Measurements from ENCODE around the gene ZBTB7C.
A peak's percentile ranks its signal among the peaks of the same experiment; 100 is the strongest.

Gene ZBTB7C

DNA sequence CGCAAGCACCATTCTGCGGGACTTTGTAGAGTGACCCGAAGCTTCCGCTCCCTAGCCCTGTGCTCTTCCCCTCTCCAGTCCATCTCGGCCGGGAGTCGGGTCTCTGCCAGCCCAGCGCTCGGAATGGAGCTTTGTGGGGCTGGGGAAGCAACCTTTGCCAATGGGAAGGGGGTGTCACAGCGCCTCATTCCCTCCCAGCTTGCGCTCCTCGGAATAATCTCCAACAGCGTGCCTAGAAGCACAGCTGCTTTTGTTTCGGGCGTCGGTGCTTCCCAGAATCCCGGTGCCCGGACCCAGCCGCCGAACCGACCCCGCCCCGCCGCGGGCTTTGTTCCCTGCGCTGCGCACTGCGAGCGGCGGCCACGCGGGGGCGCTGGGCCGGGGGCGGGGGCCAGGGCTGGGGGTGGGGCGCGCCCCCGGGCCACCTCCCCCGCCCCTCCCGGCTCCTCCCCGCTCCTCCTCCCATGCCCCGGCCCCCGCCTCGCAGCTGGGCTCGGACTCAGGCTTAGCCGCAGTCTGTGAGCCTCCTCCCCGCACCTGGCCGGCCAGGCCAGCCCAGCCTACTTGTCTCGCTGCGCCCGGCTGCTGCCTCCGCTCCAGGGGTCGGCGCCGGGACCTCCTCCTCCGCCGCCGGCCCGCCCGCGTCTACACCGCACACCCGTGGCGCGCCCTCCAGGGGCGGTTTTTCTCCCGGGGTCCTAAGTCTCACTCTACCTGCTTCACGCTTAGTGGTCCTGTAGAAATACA is 401.1 kb downstream of the ZBTB7C start (continued):
- TF ChIP-seq, protein P1, sequence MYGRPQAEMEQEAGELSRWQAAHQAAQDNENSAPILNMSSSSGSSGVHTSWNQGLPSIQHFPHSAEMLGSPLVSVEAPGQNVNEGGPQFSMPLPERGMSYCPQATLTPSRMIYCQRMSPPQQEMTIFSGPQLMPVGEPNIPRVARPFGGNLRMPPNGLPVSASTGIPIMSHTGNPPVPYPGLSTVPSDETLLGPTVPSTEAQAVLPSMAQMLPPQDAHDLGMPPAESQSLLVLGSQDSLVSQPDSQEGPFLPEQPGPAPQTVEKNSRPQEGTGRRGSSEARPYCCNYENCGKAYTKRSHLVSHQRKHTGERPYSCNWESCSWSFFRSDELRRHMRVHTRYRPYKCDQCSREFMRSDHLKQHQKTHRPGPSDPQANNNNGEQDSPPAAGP (tag by site-specific recombination; IDR thresholded peaks at IDR 0.05), result 0 out of 2 replicates have a peak, but pooled peaks have one; percentile 26
- no peak for TF ChIP-seq ZNF645 (tag by site-specific recombination; IDR thresholded peaks at IDR 0.05)
- peak; percentile 88 for TF ChIP-seq GLIS1 (tag by site-specific recombination; IDR thresholded peaks at IDR 0.05)
- TF ChIP-seq TRIM28 (IDR thresholded peaks at IDR 0.05; ENCODE audit: borderline replicate concordance, low read length), result no peak
- TF ChIP-seq MYNN (tag by site-specific recombination; IDR thresholded peaks at IDR 0.05; ENCODE audit: borderline replicate concordance), result no peak
- TF ChIP-seq ZNF585B (tag by site-specific recombination; IDR thresholded peaks at IDR 0.05), result no peak
- TF ChIP-seq, protein P2, sequence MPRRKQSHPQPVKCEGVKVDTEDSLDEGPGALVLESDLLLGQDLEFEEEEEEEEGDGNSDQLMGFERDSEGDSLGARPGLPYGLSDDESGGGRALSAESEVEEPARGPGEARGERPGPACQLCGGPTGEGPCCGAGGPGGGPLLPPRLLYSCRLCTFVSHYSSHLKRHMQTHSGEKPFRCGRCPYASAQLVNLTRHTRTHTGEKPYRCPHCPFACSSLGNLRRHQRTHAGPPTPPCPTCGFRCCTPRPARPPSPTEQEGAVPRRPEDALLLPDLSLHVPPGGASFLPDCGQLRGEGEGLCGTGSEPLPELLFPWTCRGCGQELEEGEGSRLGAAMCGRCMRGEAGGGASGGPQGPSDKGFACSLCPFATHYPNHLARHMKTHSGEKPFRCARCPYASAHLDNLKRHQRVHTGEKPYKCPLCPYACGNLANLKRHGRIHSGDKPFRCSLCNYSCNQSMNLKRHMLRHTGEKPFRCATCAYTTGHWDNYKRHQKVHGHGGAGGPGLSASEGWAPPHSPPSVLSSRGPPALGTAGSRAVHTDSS (tag by site-specific recombination; IDR thresholded peaks at IDR 0.05), result no peak
- TF ChIP-seq, protein P3, sequence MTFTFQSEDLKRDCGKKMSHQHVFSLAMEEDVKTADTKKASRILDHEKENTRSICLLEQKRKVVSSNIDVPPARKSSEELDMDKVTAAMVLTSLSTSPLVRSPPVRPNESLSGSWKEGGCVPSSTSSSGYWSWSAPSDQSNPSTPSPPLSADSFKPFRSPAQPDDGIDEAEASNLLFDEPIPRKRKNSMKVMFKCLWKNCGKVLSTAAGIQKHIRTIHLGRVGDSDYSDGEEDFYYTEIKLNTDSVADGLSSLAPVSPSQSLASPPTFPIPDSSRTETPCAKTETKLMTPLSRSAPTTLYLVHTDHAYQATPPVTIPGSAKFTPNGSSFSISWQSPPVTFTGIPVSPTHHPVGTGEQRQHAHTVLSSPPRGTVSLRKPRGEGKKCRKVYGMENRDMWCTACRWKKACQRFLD (tag by site-specific recombination; IDR thresholded peaks at IDR 0.05), result no peak
- TF ChIP-seq ZNF112 (tag by site-specific recombination; IDR thresholded peaks at IDR 0.05), result no peak
- no peak for TF ChIP-seq ZFP37 (tag by site-specific recombination; IDR thresholded peaks at IDR 0.05)
- no peak for TF ChIP-seq ZNF488 (tag by site-specific recombination; IDR thresholded peaks at IDR 0.05)
- TF ChIP-seq ZBTB21 (tag by site-specific recombination; IDR thresholded peaks at IDR 0.05), result no peak
- no peak for TF ChIP-seq ZNF133 (tag by site-specific recombination; IDR thresholded peaks at IDR 0.05)
- no peak for TF ChIP-seq ZNF544 (tag by site-specific recombination; IDR thresholded peaks at IDR 0.05)
- no peak for TF ChIP-seq ZNF530 (tag by site-specific recombination; IDR thresholded peaks at IDR 0.05; ENCODE audit: low read depth)
- TF ChIP-seq ZNF658 (tag by site-specific recombination; IDR thresholded peaks at IDR 0.05), result no peak
- TF ChIP-seq ZNF792 (tag by site-specific recombination; IDR thresholded peaks at IDR 0.05), result no peak
- TF ChIP-seq MEIS1 (CRISPR knock-in tag; IDR thresholded peaks at IDR 0.05; ENCODE audit: borderline replicate concordance), result no peak
- 0 out of 2 replicates have a peak, but pooled peaks have one; percentile 23 for TF ChIP-seq ZNF777 (tag by site-specific recombination; IDR thresholded peaks at IDR 0.05; ENCODE audit: borderline replicate concordance)
- TF ChIP-seq BCL11A (tag by site-specific recombination; IDR thresholded peaks at IDR 0.05; ENCODE audit: low read depth), result no peak
- no peak for TF ChIP-seq HOXC10 (CRISPR knock-in tag; IDR thresholded peaks at IDR 0.05)
- TF ChIP-seq ZNF776 (tag by site-specific recombination; IDR thresholded peaks at IDR 0.05; ENCODE audit: borderline replicate concordance), result no peak
- no peak for TF ChIP-seq HOXA7 (CRISPR knock-in tag; IDR thresholded peaks at IDR 0.05; ENCODE audit: borderline replicate concordance)
- TF ChIP-seq ZNF121 (tag by site-specific recombination; IDR thresholded peaks at IDR 0.05), result no peak
- no peak for TF ChIP-seq ZNF10 (tag by site-specific recombination; IDR thresholded peaks at IDR 0.05)
- no peak for TF ChIP-seq SALL2 (tag by site-specific recombination; IDR thresholded peaks at IDR 0.05; ENCODE audit: borderline replicate concordance)
- TF ChIP-seq SCRT2 (tag by site-specific recombination; IDR thresholded peaks at IDR 0.05), result no peak
- no peak for TF ChIP-seq ZNF155 (tag by site-specific recombination; IDR thresholded peaks at IDR 0.05)
- TF ChIP-seq, protein P4, sequence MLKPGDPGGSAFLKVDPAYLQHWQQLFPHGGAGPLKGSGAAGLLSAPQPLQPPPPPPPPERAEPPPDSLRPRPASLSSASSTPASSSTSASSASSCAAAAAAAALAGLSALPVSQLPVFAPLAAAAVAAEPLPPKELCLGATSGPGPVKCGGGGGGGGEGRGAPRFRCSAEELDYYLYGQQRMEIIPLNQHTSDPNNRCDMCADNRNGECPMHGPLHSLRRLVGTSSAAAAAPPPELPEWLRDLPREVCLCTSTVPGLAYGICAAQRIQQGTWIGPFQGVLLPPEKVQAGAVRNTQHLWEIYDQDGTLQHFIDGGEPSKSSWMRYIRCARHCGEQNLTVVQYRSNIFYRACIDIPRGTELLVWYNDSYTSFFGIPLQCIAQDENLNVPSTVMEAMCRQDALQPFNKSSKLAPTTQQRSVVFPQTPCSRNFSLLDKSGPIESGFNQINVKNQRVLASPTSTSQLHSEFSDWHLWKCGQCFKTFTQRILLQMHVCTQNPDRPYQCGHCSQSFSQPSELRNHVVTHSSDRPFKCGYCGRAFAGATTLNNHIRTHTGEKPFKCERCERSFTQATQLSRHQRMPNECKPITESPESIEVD (tag by site-specific recombination; IDR thresholded peaks at IDR 0.05), result no peak
- TF ChIP-seq ZNF510 (tag by site-specific recombination; IDR thresholded peaks at IDR 0.05; ENCODE audit: insufficient replicate concordance), result no peak
- TF ChIP-seq ZBTB8A (tag by site-specific recombination; IDR thresholded peaks at IDR 0.05), result 0 out of 2 replicates have a peak, but pooled peaks have one; percentile 54
- TF ChIP-seq ZNF350 (tag by site-specific recombination; IDR thresholded peaks at IDR 0.05), result no peak
- TF ChIP-seq ZNF214 (tag by site-specific recombination; IDR thresholded peaks at IDR 0.05; ENCODE audit: borderline replicate concordance), result no peak
- no peak for TF ChIP-seq MZF1 (tag by site-specific recombination; IDR thresholded peaks at IDR 0.05; ENCODE audit: borderline replicate concordance)
- no peak for TF ChIP-seq ZBTB1 (tag by site-specific recombination; IDR thresholded peaks at IDR 0.05)
